Epithelial cell of esophagus (primary cell): Measurements from ENCODE around the gene ACVR2B.

ENCODE experiments used
- DNase-seq: peaks from one replicate; pipeline ENCODE4 v3.0.0; 2010; ENCODE audit warnings: low read depth
- H3K4me3 ChIP-seq: 2 replicates; pipeline ENCODE4 v1.5.1; 2011; ENCODE audit warnings: mild to moderate bottlenecking, low read length, control low read depth
- TF ChIP-seq, protein P1 (sequence below): IDR thresholded peaks from 2 replicates; pipeline ENCODE4 v1.5.1; 2011; ENCODE audit warnings: low read depth, mild to moderate bottlenecking, low read length, control low read depth, inconsistent platforms; ENCODE audit not compliant: insufficient read depth; ENCODE audit errors: missing control alignments

Gene ACVR2B

DNA sequence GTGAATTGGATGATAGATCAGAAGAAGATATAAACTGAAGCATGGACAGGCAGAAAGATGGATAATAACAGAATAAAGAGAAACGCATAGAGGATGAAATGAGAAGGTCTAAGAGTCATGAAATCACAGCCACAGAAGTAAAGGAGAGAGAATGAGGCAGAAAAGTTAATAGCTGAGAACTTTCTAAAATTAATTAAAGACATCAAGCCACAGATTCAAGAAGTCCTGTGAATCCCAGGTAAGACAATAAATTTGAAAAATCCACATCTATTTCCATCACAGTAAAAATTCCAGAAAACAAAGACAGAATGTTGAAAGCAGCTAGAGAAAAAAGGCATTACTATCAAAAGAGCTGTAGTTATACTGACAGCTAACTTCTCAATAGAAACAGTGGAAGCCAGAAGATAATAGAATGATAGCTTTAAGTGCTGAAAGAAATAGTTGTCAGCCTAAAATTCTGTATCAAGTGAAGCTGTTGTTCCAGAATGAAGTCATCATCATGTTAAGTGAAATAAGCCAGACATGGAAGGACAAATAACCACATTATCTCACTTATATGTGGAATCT is 12.0 kb downstream of the ACVR2B start:
- TF ChIP-seq, protein P1, sequence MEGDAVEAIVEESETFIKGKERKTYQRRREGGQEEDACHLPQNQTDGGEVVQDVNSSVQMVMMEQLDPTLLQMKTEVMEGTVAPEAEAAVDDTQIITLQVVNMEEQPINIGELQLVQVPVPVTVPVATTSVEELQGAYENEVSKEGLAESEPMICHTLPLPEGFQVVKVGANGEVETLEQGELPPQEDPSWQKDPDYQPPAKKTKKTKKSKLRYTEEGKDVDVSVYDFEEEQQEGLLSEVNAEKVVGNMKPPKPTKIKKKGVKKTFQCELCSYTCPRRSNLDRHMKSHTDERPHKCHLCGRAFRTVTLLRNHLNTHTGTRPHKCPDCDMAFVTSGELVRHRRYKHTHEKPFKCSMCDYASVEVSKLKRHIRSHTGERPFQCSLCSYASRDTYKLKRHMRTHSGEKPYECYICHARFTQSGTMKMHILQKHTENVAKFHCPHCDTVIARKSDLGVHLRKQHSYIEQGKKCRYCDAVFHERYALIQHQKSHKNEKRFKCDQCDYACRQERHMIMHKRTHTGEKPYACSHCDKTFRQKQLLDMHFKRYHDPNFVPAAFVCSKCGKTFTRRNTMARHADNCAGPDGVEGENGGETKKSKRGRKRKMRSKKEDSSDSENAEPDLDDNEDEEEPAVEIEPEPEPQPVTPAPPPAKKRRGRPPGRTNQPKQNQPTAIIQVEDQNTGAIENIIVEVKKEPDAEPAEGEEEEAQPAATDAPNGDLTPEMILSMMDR = no peak
- no peak overlapping the region for H3K4me3 ChIP-seq
- DNase-seq = no peak

DNA sequence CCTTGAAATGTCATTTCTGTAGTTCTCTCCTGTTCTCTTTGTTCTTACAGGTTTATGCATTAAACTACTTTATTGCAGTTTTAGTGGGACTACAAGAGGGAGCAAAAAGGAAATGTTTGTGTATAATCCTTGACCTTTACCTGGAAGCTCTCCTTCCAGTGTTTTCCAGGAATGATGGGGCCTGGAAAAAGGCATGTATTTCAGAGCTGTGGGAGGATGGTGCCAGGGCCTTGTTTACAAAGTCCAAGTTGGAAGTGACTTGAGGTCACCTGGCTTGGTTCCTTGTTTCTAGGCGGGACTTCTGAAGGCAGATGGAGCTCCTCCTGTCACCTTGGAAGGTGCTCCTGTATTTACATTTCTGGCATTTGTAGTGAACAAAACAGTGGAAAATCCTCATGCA is 15.1 kb downstream of the ACVR2B start:
- TF ChIP-seq, protein P1 = no peak
- no peak overlapping the region for H3K4me3 ChIP-seq
- DNase-seq = no peak

DNA sequence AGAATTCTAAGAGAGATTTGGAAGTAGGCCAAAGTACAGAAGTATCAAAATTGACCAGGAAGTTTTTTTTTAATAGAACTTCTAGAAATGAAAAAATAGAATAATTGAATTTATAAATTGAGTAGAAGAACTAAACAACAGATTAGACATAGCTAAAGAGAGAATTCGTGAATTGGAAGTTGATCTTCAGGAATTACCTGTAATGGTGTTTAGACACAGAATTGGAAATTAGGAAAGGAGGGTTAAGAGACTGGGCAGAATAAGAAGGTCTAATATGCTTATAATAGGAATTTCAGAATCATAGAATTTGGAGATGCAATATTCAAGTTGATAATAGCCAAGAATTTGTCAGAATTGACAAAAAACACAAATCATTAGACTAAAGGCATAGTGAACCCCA is 16.2 kb downstream of the ACVR2B start:
- TF ChIP-seq, protein P1 = no peak
- no peak overlapping the region for H3K4me3 ChIP-seq
- DNase-seq = no peak

DNA sequence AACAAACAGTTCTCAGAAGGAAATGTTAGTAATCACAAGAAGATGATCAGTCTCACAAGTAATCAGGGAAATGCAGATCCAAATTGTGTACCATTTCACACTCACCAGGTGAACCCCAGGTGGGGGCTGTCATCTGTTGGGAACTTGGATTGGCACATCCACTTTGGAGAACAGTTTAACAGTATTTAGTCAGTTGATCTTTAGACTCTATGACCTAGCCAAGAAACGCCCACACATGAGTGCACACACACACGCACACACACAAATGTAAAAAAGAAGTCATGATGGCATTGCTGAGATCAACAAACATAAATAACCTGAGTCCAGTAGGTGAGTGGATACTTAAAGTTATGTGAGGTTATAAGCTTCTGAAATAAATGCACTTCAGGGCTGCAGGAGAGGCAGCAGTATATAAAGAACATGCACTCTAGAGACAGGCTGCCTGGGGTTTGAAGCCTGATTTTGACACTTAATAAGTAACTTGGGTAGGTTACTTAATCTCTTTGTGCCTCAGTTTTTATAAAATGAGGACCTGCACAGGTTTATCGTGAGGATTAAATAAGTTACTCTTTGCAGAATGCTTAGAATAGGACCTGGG is 17.7 kb downstream of the ACVR2B start:
- TF ChIP-seq, protein P1 = no peak
- no peak for DNase-seq
- no peak overlapping the region for H3K4me3 ChIP-seq

DNA sequence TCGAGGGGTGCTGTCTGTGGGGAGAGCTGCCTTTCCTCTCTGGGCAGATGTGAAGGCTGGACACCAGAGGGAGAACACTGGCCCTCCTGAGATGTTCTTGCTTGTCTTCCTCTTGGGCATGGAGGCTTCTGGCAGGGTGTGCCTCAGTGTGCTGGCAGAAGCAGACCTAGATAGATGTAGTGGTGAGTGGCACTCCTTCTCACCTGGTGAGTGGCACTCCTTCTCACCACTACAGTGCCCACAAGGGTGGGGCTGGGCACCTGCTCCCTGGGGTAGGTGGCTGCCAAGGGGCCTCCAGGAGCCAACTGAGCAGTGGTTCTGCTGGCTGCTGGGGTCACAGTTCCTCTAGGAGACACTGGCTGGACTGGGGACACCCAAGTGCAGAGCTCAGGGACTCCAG is 18.7 kb downstream of the ACVR2B start:
- H3K4me3 ChIP-seq = no peak overlapping the region
- TF ChIP-seq, protein P1 = no peak
- no peak for DNase-seq

DNA sequence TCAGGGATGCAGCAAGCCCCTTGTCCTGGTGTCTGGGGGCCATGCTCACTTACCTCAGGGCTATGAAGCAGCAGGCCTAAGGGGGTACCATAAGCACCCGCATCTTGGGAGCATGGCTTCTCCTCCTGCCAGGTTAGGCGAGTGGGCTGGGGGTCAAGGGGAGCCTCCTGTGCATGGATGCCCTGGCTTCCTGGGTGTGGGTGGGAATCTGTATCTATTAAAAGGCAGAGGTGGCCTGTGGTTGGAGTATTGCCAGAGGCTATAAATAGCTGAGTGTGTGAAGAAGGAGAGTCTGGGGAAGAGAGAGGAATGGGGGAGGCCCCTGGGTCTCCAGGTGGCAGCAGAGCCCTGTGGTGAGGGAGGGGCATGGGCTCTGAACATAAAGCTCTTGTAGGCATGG is 19.5 kb downstream of the ACVR2B start:
- no peak overlapping the region for H3K4me3 ChIP-seq
- TF ChIP-seq, protein P1 = no peak
- no peak for DNase-seq
